ENCODE measurements around the gene CAPN13.

GRCh38 chr2:30823452-30823851, 16.2 kb upstream of the CAPN13 start:
- TF ChIP-seq, protein P1, sequence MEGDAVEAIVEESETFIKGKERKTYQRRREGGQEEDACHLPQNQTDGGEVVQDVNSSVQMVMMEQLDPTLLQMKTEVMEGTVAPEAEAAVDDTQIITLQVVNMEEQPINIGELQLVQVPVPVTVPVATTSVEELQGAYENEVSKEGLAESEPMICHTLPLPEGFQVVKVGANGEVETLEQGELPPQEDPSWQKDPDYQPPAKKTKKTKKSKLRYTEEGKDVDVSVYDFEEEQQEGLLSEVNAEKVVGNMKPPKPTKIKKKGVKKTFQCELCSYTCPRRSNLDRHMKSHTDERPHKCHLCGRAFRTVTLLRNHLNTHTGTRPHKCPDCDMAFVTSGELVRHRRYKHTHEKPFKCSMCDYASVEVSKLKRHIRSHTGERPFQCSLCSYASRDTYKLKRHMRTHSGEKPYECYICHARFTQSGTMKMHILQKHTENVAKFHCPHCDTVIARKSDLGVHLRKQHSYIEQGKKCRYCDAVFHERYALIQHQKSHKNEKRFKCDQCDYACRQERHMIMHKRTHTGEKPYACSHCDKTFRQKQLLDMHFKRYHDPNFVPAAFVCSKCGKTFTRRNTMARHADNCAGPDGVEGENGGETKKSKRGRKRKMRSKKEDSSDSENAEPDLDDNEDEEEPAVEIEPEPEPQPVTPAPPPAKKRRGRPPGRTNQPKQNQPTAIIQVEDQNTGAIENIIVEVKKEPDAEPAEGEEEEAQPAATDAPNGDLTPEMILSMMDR (IDR thresholded peaks at IDR 0.05), result no peak
- TF ChIP-seq POLR2A (IDR thresholded peaks at IDR 0.05), result no peak
- no peak for TF ChIP-seq POLR2AphosphoS5 (IDR thresholded peaks at IDR 0.05)

Measured in breast epithelium (tissue), 3 donors.